Neural crest cell (in vitro differentiated cells): ENCODE results near the gene DIAPH2. TPM values are rescaled to one million over a fixed set of nuclear protein-coding genes. Genes with fewer than 3 reads are reported as not detected.

Experiments used
- DNase-seq: peaks from one replicate; pipeline ENCODE4 v3.0.0; 2021; ENCODE audit warnings: low read depth, mixed read lengths, low spot score
- H3K27ac Mint-ChIP-seq: one replicate; pipeline ENCODE4 v1.8.0; 2021; ENCODE audit warnings: mild to moderate bottlenecking, mixed read lengths; ENCODE audit not compliant: unreplicated experiment
- H3K27me3 Mint-ChIP-seq: 2 replicates; pipeline ENCODE4 v1.8.0; 2021; ENCODE audit warnings: low read depth, mild to moderate bottlenecking, mixed read lengths
- H3K36me3 Mint-ChIP-seq: 2 replicates; pipeline ENCODE4 v1.8.0; 2021; ENCODE audit warnings: low read depth, mild to moderate bottlenecking, mixed read lengths
- H3K4me1 Mint-ChIP-seq: 2 replicates; pipeline ENCODE4 v1.8.0; 2021; ENCODE audit warnings: mixed read lengths
- H3K4me3 Mint-ChIP-seq: one replicate; pipeline ENCODE4 v1.8.0; 2021; ENCODE audit warnings: mild to moderate bottlenecking, mixed read lengths
- H3K9me3 Mint-ChIP-seq: 2 replicates; pipeline ENCODE4 v1.8.0; 2021; ENCODE audit warnings: mixed read lengths
- long read RNA-seq: library from polyadenylated mRNA; unstranded; transcript quantifications from one replicate; pipeline ENCODE4 v2.0.0, GENCODE V29; 2020
- total RNA-seq: library from RNA; stranded (reverse); gene quantifications from 2 replicates; pipeline ENCODE4 v1.2.1, GENCODE V29; 2021
- TF ChIP-seq, protein P1 (sequence below): fragments of 200-600 bp; sonication (generic); conservative IDR thresholded peaks from 2 replicates; pipeline ENCODE4 v1.5.0; 2021; ENCODE audit warnings: antibody characterized with exemption, mild to moderate bottlenecking

The DIAPH2 gene
- total RNA-seq: 8.4 and 9.0 TPM in 2 replicates
- long read RNA-seq, partial matches to known transcripts: 2 of 2 reads
- long read RNA-seq, other reads (novel, unspliced or antisense): 0 of 2 reads

DNA sequence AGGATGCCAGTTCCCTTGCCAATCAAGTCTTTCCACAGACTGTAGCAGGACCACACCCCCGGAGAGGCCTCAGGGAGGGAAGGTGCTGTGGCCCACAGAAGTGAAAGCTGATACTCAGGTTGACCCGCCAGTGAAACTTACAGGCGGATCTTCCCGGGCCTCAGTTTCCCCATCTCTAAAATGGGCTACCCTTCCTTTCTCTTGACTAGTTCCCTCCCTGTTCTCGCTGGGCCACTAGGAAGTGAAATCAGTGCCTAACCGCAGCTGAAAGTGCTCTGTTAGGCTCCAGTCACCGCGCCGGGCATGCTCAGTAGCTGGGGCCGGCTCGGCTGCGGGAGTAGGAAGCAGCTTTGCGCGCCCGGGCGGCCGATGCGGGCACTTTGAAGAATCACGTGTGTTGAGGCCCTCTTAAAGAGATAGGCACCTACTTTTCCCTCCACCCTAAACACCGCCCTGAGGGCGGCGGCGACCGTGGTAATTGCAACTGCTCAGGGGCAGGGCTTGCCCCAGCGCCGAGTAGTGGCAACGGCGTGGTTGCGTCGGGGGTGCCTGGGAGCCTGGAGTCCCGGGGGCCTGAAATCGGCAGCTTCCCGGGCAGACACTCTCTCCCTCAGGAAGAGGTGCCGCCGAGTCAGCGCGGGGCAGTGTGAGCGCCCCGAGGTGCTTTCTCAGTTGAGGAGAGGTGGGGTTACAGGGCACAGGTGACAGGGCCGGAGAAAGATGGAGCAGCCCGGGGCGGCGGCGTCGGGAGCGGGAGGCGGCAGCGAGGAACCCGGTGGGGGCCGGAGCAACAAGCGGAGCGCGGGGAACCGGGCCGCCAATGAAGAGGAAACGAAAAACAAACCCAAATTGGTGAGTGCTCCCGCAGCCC, at the start of gene DIAPH2:
TSS of gene DIAPH2 (plus strand) at position 504 of the 871 bp plus-strand sequence.
- H3K36me3 Mint-ChIP-seq: no peaks in the 10 kb centered on the region
- no peaks in the 10 kb centered on the region for H3K27me3 Mint-ChIP-seq
- no peaks in the 10 kb centered on the region for H3K9me3 Mint-ChIP-seq
- TF ChIP-seq, protein P1, sequence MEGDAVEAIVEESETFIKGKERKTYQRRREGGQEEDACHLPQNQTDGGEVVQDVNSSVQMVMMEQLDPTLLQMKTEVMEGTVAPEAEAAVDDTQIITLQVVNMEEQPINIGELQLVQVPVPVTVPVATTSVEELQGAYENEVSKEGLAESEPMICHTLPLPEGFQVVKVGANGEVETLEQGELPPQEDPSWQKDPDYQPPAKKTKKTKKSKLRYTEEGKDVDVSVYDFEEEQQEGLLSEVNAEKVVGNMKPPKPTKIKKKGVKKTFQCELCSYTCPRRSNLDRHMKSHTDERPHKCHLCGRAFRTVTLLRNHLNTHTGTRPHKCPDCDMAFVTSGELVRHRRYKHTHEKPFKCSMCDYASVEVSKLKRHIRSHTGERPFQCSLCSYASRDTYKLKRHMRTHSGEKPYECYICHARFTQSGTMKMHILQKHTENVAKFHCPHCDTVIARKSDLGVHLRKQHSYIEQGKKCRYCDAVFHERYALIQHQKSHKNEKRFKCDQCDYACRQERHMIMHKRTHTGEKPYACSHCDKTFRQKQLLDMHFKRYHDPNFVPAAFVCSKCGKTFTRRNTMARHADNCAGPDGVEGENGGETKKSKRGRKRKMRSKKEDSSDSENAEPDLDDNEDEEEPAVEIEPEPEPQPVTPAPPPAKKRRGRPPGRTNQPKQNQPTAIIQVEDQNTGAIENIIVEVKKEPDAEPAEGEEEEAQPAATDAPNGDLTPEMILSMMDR: peak; percentile 37
- peak; percentile 57 for DNase-seq
- peaks cover 20% of the 10 kb centered on the region for H3K4me1 Mint-ChIP-seq
- peak within 1 kb of the TSS; percentile 99 for H3K4me3 Mint-ChIP-seq
- peak within 1 kb of the TSS; percentile 87 for H3K27ac Mint-ChIP-seq

DNA sequence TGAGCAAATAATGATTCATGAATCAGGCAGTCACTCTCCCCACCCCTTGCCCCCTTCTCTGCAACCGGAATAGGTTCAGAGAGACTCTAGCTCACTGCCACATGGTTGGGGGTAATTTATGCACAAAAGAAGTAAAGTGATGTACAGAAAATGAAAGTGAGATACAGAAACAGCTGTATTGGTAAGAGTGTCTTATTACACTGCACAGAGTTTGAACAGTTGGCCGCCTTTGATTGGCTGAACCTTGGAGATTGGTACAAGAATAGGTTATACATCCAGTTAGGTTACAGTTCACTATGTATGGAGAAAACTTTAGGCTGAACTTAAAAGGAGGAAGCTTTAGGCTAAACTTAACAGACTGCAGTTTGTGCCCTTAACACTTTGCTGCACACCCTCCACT, 34.6 kb upstream of the DIAPH2 start:
- no peak for DNase-seq
- TF ChIP-seq, protein P1: no peak
- peaks cover 6% of the 10 kb centered on the region for H3K9me3 Mint-ChIP-seq
- H3K27ac Mint-ChIP-seq: no peak overlapping the region
- H3K4me3 Mint-ChIP-seq: no peak overlapping the region
- H3K4me1 Mint-ChIP-seq: no peaks in the 10 kb centered on the region
- no peaks in the 10 kb centered on the region for H3K36me3 Mint-ChIP-seq
- H3K27me3 Mint-ChIP-seq: no peaks in the 10 kb centered on the region

DNA sequence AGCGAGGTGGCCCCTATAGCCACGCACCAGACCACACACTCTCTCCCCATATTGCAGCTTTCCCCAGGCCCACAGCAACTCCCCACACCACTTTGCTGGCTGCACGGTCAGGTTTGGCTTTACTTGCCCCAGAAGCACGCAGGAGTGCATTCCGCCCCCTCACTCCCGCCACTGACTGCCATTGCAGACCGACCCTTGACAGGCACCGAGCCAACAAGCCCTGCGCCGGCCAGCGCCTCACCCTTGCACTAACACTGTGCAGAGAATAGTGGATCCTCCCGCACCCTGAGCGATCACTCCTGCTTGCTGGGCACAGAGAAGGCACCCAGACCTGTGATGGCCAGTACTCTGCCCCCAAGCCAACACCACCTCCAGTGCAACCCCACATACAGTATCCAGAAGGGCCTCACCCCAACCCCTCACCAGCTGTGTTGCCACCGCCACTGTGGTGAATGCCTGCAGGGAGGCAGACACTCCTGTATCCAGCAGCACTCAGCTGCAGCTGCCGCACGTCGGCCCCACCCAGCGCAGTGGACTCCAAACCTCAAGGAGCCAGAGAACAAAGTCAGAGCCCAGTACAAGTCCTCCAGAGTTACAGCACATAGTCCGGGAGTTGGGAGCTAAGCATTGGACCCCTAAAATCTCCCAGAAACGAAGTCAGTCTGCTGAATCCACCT, 28.6 kb upstream of the DIAPH2 start:
- Mint-ChIP-seq H3K36me3 (no peaks in the 10 kb centered on the region), H3K4me3 (no peak overlapping the region)

DNA sequence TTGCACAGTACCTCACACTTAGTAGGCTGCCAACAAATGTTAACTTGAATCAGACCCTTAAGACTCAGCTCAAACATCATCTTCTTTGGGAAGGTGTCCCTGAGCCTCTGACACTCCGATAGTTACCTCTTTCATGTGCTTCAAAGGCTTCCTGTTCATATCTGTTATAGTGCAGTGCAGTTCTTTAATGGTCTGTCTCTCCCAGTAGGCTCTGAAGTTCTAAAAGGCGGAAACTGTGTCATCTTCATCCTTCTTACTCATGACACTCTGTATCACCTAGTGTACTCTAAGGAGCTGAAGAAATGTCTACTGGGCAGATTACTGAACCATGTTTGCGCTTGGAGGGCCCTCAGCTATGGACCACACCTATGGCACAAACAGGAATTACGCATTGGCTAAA, 2.1 kb upstream of the DIAPH2 start:
- no peak overlapping the region for H3K27ac Mint-ChIP-seq
- H3K4me3 Mint-ChIP-seq: peak overlapping the region; percentile 64
- peaks cover 20% of the 10 kb centered on the region for H3K4me1 Mint-ChIP-seq
- no peaks in the 10 kb centered on the region for H3K36me3 Mint-ChIP-seq
- TF ChIP-seq, protein P1: no peak
- no peaks in the 10 kb centered on the region for H3K9me3 Mint-ChIP-seq
- H3K27me3 Mint-ChIP-seq: no peaks in the 10 kb centered on the region
- no peak for DNase-seq

More for the DNA sequence above, 28.6 kb upstream of the DIAPH2 start:
- TF ChIP-seq, protein P1: no peak
- H3K27ac Mint-ChIP-seq: no peak overlapping the region
- H3K4me1 Mint-ChIP-seq: no peaks in the 10 kb centered on the region
- peaks cover 7% of the 10 kb centered on the region for H3K9me3 Mint-ChIP-seq
- no peaks in the 10 kb centered on the region for H3K27me3 Mint-ChIP-seq
- no peak for DNase-seq

DNA sequence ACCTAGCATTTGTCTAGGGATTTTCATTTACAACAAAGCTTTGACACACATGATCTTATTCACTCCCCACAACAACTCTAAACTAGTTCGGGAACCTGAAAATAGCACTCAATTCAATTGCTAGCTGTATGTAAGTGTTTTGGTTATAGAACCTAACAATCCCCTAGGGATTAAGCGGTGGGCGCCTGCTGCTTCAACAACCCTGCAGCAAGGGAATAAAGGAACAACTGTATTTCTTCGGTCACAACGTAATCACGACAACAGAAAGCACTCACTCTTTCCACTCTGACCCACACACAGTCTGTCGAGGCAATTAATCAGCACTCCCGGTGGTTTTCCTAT, 674 bp upstream of the DIAPH2 start:
- DNase-seq: no peak
- no peak overlapping the region for H3K27ac Mint-ChIP-seq
- H3K36me3 Mint-ChIP-seq: no peaks in the 10 kb centered on the region
- TF ChIP-seq, protein P1: no peak
- no peaks in the 10 kb centered on the region for H3K9me3 Mint-ChIP-seq
- H3K4me3 Mint-ChIP-seq: peak overlapping the region; percentile 99
- H3K27me3 Mint-ChIP-seq: no peaks in the 10 kb centered on the region
- peaks cover 20% of the 10 kb centered on the region for H3K4me1 Mint-ChIP-seq
